IPS-18a (cell line): ENCODE results near the gene PCNX1.

ENCODE experiments used
- H3K27ac ChIP-seq: one replicate; pipeline ENCODE4 v1.5.1; 2013; ENCODE audit warnings: low read length
- H3K27me3 ChIP-seq: one replicate; pipeline ENCODE4 v1.6.1; 2013; ENCODE audit warnings: mild to moderate bottlenecking, low read length; ENCODE audit not compliant: control insufficient read depth, insufficient read depth
- H3K36me3 ChIP-seq: one replicate; pipeline ENCODE4 v1.6.1; 2013; ENCODE audit warnings: low read depth, low read length; ENCODE audit not compliant: control insufficient read depth
- H3K4me1 ChIP-seq: one replicate; pipeline ENCODE4 v1.6.1; 2013; ENCODE audit warnings: low read depth, low read length; ENCODE audit not compliant: control insufficient read depth
- H3K4me3 ChIP-seq: one replicate; pipeline ENCODE4 v1.5.1; 2013; ENCODE audit warnings: low read length
- H3K9ac ChIP-seq: one replicate; pipeline ENCODE4 v1.6.1; 2013; ENCODE audit warnings: mild to moderate bottlenecking, low read length, moderate library complexity
- H3K9me3 ChIP-seq: one replicate; pipeline ENCODE4 v1.6.1; 2013; ENCODE audit warnings: low read depth, low read length; ENCODE audit not compliant: control insufficient read depth

Gene PCNX1

GRCh38 chr14:70982200-70982599, 74.9 kb downstream of the PCNX1 start:
- Histone ChIP-seq H3K4me3 (no peak overlapping the region), H3K4me1 (no peaks in the 10 kb centered on the region), H3K27me3 (no peaks in the 10 kb centered on the region), H3K36me3 (peaks cover 14% of the 10 kb centered on the region), H3K27ac (no peak overlapping the region), H3K9me3 (no peaks in the 10 kb centered on the region), H3K9ac (no peak overlapping the region)

GRCh38 chr14:70987041-70987440, 79.8 kb downstream of the PCNX1 start:
- no peaks in the 10 kb centered on the region for H3K9me3 ChIP-seq
- no peaks in the 10 kb centered on the region for H3K27me3 ChIP-seq
- H3K4me3 ChIP-seq, result no peak overlapping the region
- no peak overlapping the region for H3K27ac ChIP-seq
- no peaks in the 10 kb centered on the region for H3K36me3 ChIP-seq
- H3K4me1 ChIP-seq, result no peaks in the 10 kb centered on the region
- H3K9ac ChIP-seq, result no peak overlapping the region

GRCh38 chr14:70988452-70988851, 81.2 kb downstream of the PCNX1 start:
- no peaks in the 10 kb centered on the region for H3K36me3 ChIP-seq
- H3K9me3 ChIP-seq, result no peaks in the 10 kb centered on the region
- no peak overlapping the region for H3K4me3 ChIP-seq
- H3K4me1 ChIP-seq, result no peaks in the 10 kb centered on the region
- no peak overlapping the region for H3K9ac ChIP-seq
- H3K27me3 ChIP-seq, result no peaks in the 10 kb centered on the region
- no peak overlapping the region for H3K27ac ChIP-seq

- no peaks in the 10 kb centered on the region for H3K9me3 ChIP-seq
- no peak overlapping the region for H3K4me3 ChIP-seq
- H3K9ac ChIP-seq, result no peak overlapping the region
- no peaks in the 10 kb centered on the region for H3K36me3 ChIP-seq
- H3K27ac ChIP-seq, result no peak overlapping the region
- no peaks in the 10 kb centered on the region for H3K4me1 ChIP-seq
- H3K27me3 ChIP-seq, result no peaks in the 10 kb centered on the region
These were observed 86.7 kb downstream of the PCNX1 start for GRCh38 chr14:70993931-70994330.

- Histone ChIP-seq H3K4me3 (no peak overlapping the region), H3K4me1 (no peaks in the 10 kb centered on the region), H3K27ac (no peak overlapping the region), H3K9me3 (no peaks in the 10 kb centered on the region), H3K36me3 (no peaks in the 10 kb centered on the region), H3K9ac (no peak overlapping the region), H3K27me3 (no peaks in the 10 kb centered on the region)
These were observed 88.0 kb downstream of the PCNX1 start for GRCh38 chr14:70995211-70995610.

GRCh38 chr14:70995671-70996070, 88.4 kb downstream of the PCNX1 start:
- H3K27me3 ChIP-seq, result no peaks in the 10 kb centered on the region
- H3K36me3 ChIP-seq, result no peaks in the 10 kb centered on the region
- no peaks in the 10 kb centered on the region for H3K4me1 ChIP-seq
- no peak overlapping the region for H3K27ac ChIP-seq
- H3K4me3 ChIP-seq, result no peak overlapping the region
- no peak overlapping the region for H3K9ac ChIP-seq
- H3K9me3 ChIP-seq, result no peaks in the 10 kb centered on the region

- Histone ChIP-seq H3K27me3 (no peaks in the 10 kb centered on the region), H3K36me3 (no peaks in the 10 kb centered on the region), H3K4me3 (no peak overlapping the region), H3K9ac (no peak overlapping the region), H3K4me1 (no peaks in the 10 kb centered on the region), H3K27ac (no peak overlapping the region), H3K9me3 (no peaks in the 10 kb centered on the region)
These were observed 91.9 kb downstream of the PCNX1 start for GRCh38 chr14:70999117-70999516.

- H3K9ac ChIP-seq, result no peak overlapping the region
- H3K4me1 ChIP-seq, result no peaks in the 10 kb centered on the region
- no peaks in the 10 kb centered on the region for H3K27me3 ChIP-seq
- no peak overlapping the region for H3K27ac ChIP-seq
- no peaks in the 10 kb centered on the region for H3K9me3 ChIP-seq
- H3K36me3 ChIP-seq, result peaks cover 3% of the 10 kb centered on the region
- H3K4me3 ChIP-seq, result no peak overlapping the region
These were observed 92.8 kb downstream of the PCNX1 start for GRCh38 chr14:71000091-71000490.

GRCh38 chr14:71001742-71002141, 94.5 kb downstream of the PCNX1 start:
- Histone ChIP-seq H3K4me3 (no peak overlapping the region), H3K27ac (no peak overlapping the region), H3K4me1 (no peaks in the 10 kb centered on the region), H3K9me3 (no peaks in the 10 kb centered on the region), H3K36me3 (peaks cover 3% of the 10 kb centered on the region), H3K9ac (no peak overlapping the region), H3K27me3 (no peaks in the 10 kb centered on the region)

- H3K9ac ChIP-seq, result no peak overlapping the region
- no peak overlapping the region for H3K27ac ChIP-seq
- no peaks in the 10 kb centered on the region for H3K27me3 ChIP-seq
- no peak overlapping the region for H3K4me3 ChIP-seq
- no peaks in the 10 kb centered on the region for H3K9me3 ChIP-seq
- H3K4me1 ChIP-seq, result no peaks in the 10 kb centered on the region
- H3K36me3 ChIP-seq, result peaks cover 3% of the 10 kb centered on the region
These were observed 95.9 kb downstream of the PCNX1 start for GRCh38 chr14:71003156-71003555.

- H3K9me3 ChIP-seq, result no peaks in the 10 kb centered on the region
- H3K27ac ChIP-seq, result no peak overlapping the region
- H3K4me1 ChIP-seq, result no peaks in the 10 kb centered on the region
- peaks cover 3% of the 10 kb centered on the region for H3K36me3 ChIP-seq
- H3K4me3 ChIP-seq, result no peak overlapping the region
- no peak overlapping the region for H3K9ac ChIP-seq
- H3K27me3 ChIP-seq, result no peaks in the 10 kb centered on the region
These were observed 97.2 kb downstream of the PCNX1 start for GRCh38 chr14:71004481-71004880.

GRCh38 chr14:71005076-71005475, 97.8 kb downstream of the PCNX1 start:
- H3K4me1 ChIP-seq, result no peaks in the 10 kb centered on the region
- H3K4me3 ChIP-seq, result no peak overlapping the region
- H3K9ac ChIP-seq, result no peak overlapping the region
- no peaks in the 10 kb centered on the region for H3K9me3 ChIP-seq
- H3K36me3 ChIP-seq, result peaks cover 3% of the 10 kb centered on the region
- H3K27me3 ChIP-seq, result no peaks in the 10 kb centered on the region
- H3K27ac ChIP-seq, result no peak overlapping the region
